RWPE1 (cell line): ENCODE data around the gene CWC27.

ENCODE experiments used
- CTCF ChIA-PET: fragments of 350-600 bp; sonication (Branson Sonifier 250); formaldehyde crosslinking; extraction: SDS; loops from one replicate; lab custom pipeline; 2021; lab: Yijun Ruan, JAX
- POLR2A ChIA-PET: fragments of 400-600 bp; formaldehyde crosslinking; extraction: SDS; loops from one replicate; lab custom pipeline; 2020; ENCODE audit warnings: antibody characterized with exemption; ENCODE audit not compliant: low non-redundant PET; lab: Yijun Ruan, JAX
- DNase-seq: peaks from one replicate; pipeline ENCODE4 v3.0.0; 2012; ENCODE audit warnings: low spot score
- H3K27ac ChIP-seq: fragments of 450-650 bp; 2 replicates; pipeline ENCODE4 v1.5.1; 2017
- CTCF ChIP-seq: fragments of 450-650 bp; conservative IDR thresholded peaks from 2 replicates; pipeline ENCODE4 v1.5.1; 2017; ENCODE audit warnings: low read depth, mild to moderate bottlenecking

The CWC27 gene

GRCh38 chr5:65059681-65060598, 291.2 kb downstream of the CWC27 start:
- no peak for TF ChIP-seq CTCF
- no peak for DNase-seq
- ChIA-PET POLR2A (no interaction called here), CTCF (no interaction called here)
- H3K27ac ChIP-seq, result no peak overlapping the region

GRCh38 chr5:65061250-65061973, 292.7 kb downstream of the CWC27 start:
- TF ChIP-seq CTCF, result no peak
- CTCF ChIA-PET, result interaction anchor here (0.6 to 0.8 kb wide), 2 partner anchors 16 to 255 kb away, joined by 3 to 4 read pairs; no protein-coding TSS in a partner anchor

GRCh38 chr5:65061974-65062353, 293.2 kb downstream of the CWC27 start:
- TF ChIP-seq CTCF, result no peak
- ChIA-PET POLR2A (no interaction called here), CTCF (interaction anchor here (0.6 to 0.8 kb wide), 2 partner anchors 17 to 254 kb away, joined by 3 to 4 read pairs; no protein-coding TSS in a partner anchor)

More at GRCh38 chr5:65061250-65061973, 292.7 kb downstream of the CWC27 start:
- POLR2A ChIA-PET, result no interaction called here
- no peak overlapping the region for H3K27ac ChIP-seq
- no peak for DNase-seq

GRCh38 chr5:65062469-65063083, 293.8 kb downstream of the CWC27 start:
- peak; percentile 95 for DNase-seq
- TF ChIP-seq CTCF, result no peak
- POLR2A ChIA-PET, result interaction anchor here (0.6 kb wide), 1 partner anchor 380 kb away, joined by 3 read pairs; no protein-coding TSS in a partner anchor
- H3K27ac ChIP-seq, result no peak overlapping the region
- CTCF ChIA-PET, result interaction anchor here (0.6 kb wide), 1 partner anchor 92 kb away, joined by 4 read pairs; no protein-coding TSS in a partner anchor

More at GRCh38 chr5:65061974-65062353, 293.2 kb downstream of the CWC27 start:
- no peak overlapping the region for H3K27ac ChIP-seq
- DNase-seq, result no peak

GRCh38 chr5:65065001-65065511, 296.3 kb downstream of the CWC27 start:
- TF ChIP-seq CTCF, result no peak
- ChIA-PET POLR2A (no interaction called here), CTCF (interaction anchor here (0.6 kb wide), 2 partner anchors 110 to 1462 kb away, joined by 3 read pairs; no protein-coding TSS in a partner anchor)
- no peak for DNase-seq
- H3K27ac ChIP-seq, result no peak overlapping the region
